ENCODE measurements around the gene HEATR5A. TPM values are rescaled to one million over a fixed set of nuclear protein-coding genes. Genes with fewer than 3 reads are reported as not detected.

Gene HEATR5A
- total and polyA plus RNA-seq, 2 experiments from 2014 or later: 25.8 to 32.5 TPM

- no peak overlapping the region for H2AFZ ChIP-seq
- H3K9me3 Mint-ChIP-seq: peaks cover 3% of the 10 kb centered on the region; the same call in 2 of the 3 replicates
- H3K79me2 ChIP-seq (replicated peaks; ENCODE audit: insufficient read depth): no peaks in the 10 kb centered on the region
- H3K27ac Mint-ChIP-seq: no peak overlapping the region
- no peaks in the 10 kb centered on the region for H3K36me3 ChIP-seq (ENCODE audit: insufficient read depth)
- H3F3A ChIP-seq (replicated peaks; ENCODE audit: low read depth): no peaks in the 10 kb centered on the region
- H3K27me3 ChIP-seq (ENCODE audit: insufficient read depth): no peaks in the 10 kb centered on the region
- H3K4me2 ChIP-seq: no peak overlapping the region
- H3K27ac ChIP-seq (ENCODE audit: low read depth): no peak overlapping the region
- peaks cover 2% of the 10 kb centered on the region; the same call in 1 of the 3 replicates for H3K36me3 Mint-ChIP-seq (ENCODE audit: low read depth)
- TF ChIP-seq ZNF331 (CRISPR knock-in tag; IDR thresholded peaks at IDR 0.05; ENCODE audit: low read depth) (no peak), POLR2AphosphoS5 (IDR thresholded peaks at IDR 0.05; ENCODE audit: low read depth) (no peak), EZH2 (IDR thresholded peaks at IDR 0.05; ENCODE audit: low read depth, unreplicated experiment) (no peak), NANOG (IDR thresholded peaks at IDR 0.05; ENCODE audit: borderline replicate concordance) (no peak), STAT1 (IDR thresholded peaks at IDR 0.05; ENCODE audit: unreplicated experiment) (no peak), ZNF114 (CRISPR knock-in tag; IDR thresholded peaks at IDR 0.05) (no peak), CTCF (conservative IDR thresholded peaks at IDR 0.05; ENCODE audit: low read depth in 2 of 2) (no peak), EZH2phosphoT487 (IDR thresholded peaks at IDR 0.05; ENCODE audit: unreplicated experiment) (no peak), JUNB (IDR thresholded peaks at IDR 0.05; ENCODE audit: unreplicated experiment) (no peak), CREB1 (CRISPR knock-in tag; IDR thresholded peaks at IDR 0.05; ENCODE audit: low read depth) (no peak)
- TF ChIP-seq, protein P1, sequence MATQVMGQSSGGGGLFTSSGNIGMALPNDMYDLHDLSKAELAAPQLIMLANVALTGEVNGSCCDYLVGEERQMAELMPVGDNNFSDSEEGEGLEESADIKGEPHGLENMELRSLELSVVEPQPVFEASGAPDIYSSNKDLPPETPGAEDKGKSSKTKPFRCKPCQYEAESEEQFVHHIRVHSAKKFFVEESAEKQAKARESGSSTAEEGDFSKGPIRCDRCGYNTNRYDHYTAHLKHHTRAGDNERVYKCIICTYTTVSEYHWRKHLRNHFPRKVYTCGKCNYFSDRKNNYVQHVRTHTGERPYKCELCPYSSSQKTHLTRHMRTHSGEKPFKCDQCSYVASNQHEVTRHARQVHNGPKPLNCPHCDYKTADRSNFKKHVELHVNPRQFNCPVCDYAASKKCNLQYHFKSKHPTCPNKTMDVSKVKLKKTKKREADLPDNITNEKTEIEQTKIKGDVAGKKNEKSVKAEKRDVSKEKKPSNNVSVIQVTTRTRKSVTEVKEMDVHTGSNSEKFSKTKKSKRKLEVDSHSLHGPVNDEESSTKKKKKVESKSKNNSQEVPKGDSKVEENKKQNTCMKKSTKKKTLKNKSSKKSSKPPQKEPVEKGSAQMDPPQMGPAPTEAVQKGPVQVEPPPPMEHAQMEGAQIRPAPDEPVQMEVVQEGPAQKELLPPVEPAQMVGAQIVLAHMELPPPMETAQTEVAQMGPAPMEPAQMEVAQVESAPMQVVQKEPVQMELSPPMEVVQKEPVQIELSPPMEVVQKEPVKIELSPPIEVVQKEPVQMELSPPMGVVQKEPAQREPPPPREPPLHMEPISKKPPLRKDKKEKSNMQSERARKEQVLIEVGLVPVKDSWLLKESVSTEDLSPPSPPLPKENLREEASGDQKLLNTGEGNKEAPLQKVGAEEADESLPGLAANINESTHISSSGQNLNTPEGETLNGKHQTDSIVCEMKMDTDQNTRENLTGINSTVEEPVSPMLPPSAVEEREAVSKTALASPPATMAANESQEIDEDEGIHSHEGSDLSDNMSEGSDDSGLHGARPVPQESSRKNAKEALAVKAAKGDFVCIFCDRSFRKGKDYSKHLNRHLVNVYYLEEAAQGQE (IDR thresholded peaks at IDR 0.05; ENCODE audit: unreplicated experiment): no peak
- TF ChIP-seq, protein P2, sequence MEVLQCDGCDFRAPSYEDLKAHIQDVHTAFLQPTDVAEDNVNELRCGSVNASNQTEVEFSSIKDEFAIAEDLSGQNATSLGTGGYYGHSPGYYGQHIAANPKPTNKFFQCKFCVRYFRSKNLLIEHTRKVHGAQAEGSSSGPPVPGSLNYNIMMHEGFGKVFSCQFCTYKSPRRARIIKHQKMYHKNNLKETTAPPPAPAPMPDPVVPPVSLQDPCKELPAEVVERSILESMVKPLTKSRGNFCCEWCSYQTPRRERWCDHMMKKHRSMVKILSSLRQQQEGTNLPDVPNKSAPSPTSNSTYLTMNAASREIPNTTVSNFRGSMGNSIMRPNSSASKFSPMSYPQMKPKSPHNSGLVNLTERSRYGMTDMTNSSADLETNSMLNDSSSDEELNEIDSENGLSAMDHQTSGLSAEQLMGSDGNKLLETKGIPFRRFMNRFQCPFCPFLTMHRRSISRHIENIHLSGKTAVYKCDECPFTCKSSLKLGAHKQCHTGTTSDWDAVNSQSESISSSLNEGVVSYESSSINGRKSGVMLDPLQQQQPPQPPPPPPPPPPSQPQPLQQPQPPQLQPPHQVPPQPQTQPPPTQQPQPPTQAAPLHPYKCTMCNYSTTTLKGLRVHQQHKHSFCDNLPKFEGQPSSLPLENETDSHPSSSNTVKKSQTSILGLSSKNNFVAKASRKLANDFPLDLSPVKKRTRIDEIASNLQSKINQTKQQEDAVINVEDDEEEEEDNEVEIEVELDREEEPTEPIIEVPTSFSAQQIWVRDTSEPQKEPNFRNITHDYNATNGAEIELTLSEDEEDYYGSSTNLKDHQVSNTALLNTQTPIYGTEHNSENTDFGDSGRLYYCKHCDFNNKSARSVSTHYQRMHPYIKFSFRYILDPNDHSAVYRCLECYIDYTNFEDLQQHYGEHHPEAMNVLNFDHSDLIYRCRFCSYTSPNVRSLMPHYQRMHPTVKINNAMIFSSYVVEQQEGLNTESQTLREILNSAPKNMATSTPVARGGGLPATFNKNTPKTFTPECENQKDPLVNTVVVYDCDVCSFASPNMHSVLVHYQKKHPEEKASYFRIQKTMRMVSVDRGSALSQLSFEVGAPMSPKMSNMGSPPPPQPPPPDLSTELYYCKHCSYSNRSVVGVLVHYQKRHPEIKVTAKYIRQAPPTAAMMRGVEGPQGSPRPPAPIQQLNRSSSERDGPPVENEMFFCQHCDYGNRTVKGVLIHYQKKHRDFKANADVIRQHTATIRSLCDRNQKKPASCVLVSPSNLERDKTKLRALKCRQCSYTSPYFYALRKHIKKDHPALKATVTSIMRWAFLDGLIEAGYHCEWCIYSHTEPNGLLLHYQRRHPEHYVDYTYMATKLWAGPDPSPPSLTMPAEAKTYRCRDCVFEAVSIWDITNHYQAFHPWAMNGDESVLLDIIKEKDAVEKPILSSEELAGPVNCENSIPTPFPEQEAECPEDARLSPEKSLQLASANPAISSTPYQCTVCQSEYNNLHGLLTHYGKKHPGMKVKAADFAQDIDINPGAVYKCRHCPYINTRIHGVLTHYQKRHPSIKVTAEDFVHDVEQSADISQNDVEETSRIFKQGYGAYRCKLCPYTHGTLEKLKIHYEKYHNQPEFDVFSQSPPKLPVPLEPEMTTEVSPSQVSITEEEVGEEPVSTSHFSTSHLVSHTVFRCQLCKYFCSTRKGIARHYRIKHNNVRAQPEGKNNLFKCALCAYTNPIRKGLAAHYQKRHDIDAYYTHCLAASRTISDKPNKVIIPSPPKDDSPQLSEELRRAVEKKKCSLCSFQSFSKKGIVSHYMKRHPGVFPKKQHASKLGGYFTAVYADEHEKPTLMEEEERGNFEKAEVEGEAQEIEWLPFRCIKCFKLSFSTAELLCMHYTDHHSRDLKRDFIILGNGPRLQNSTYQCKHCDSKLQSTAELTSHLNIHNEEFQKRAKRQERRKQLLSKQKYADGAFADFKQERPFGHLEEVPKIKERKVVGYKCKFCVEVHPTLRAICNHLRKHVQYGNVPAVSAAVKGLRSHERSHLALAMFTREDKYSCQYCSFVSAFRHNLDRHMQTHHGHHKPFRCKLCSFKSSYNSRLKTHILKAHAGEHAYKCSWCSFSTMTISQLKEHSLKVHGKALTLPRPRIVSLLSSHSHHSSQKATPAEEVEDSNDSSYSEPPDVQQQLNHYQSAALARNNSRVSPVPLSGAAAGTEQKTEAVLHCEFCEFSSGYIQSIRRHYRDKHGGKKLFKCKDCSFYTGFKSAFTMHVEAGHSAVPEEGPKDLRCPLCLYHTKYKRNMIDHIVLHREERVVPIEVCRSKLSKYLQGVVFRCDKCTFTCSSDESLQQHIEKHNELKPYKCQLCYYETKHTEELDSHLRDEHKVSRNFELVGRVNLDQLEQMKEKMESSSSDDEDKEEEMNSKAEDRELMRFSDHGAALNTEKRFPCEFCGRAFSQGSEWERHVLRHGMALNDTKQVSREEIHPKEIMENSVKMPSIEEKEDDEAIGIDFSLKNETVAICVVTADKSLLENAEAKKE (CRISPR knock-in tag; IDR thresholded peaks at IDR 0.05): no peak
- TF ChIP-seq, protein P3, sequence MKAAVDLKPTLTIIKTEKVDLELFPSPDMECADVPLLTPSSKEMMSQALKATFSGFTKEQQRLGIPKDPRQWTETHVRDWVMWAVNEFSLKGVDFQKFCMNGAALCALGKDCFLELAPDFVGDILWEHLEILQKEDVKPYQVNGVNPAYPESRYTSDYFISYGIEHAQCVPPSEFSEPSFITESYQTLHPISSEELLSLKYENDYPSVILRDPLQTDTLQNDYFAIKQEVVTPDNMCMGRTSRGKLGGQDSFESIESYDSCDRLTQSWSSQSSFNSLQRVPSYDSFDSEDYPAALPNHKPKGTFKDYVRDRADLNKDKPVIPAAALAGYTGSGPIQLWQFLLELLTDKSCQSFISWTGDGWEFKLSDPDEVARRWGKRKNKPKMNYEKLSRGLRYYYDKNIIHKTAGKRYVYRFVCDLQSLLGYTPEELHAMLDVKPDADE (IDR thresholded peaks at IDR 0.05): no peak
- no peaks in the 10 kb centered on the region for H3K4me1 ChIP-seq (ENCODE audit: insufficient read depth)
- H3K4me1 Mint-ChIP-seq: no peaks in the 10 kb centered on the region
- peaks cover 4% of the 10 kb centered on the region for H3K27me3 Mint-ChIP-seq (ENCODE audit: insufficient read depth, low read depth, poor library complexity)
- ATAC-seq (no peak), DNase-seq (ENCODE audit: low spot score) (no peak)
- H3K9me2 ChIP-seq (ENCODE audit: insufficient read depth): no peaks in the 10 kb centered on the region
- no peak overlapping the region for H3K4me3 ChIP-seq
- no peaks in the 10 kb centered on the region for H4K20me1 ChIP-seq (replicated peaks; ENCODE audit: insufficient read depth)
- no peak overlapping the region for H3K4me3 Mint-ChIP-seq
Observed at GRCh38 chr14:31253746-31254471, 166.4 kb downstream of the HEATR5A start.

All from GM23338 (cell line).